ENCODE data around the gene RNASEH1. TPM values are rescaled to one million over a fixed set of nuclear protein-coding genes. Genes with fewer than 3 reads are reported as not detected.

Gene RNASEH1
- total and polyA plus RNA-seq, 2 of the 4 experiments (the other 2 are of a cell fraction), result 23.5 to 23.7 TPM

- Histone ChIP-seq H3K23ac (ENCODE audit: low read depth, low read length) (peak within 1 kb of the TSS; percentile 78), H3K4me2 (ENCODE audit: low read depth, low read length) (peak within 1 kb of the TSS; percentile 98), H3K27me3 (ENCODE audit: control insufficient read depth, insufficient read depth, low read length) (no peaks in the 10 kb centered on the region), H3K9ac (ENCODE audit: low read depth, low read length) (peak within 1 kb of the TSS; percentile 95), H3K9me1 (ENCODE audit: insufficient read depth, low read length) (peaks cover 13% of the 10 kb centered on the region), H3K9me3 (ENCODE audit: control insufficient read depth, insufficient read depth, low read length) (no peaks in the 10 kb centered on the region), H2AK5ac (ENCODE audit: low read depth, low read length) (peak within 1 kb of the TSS; percentile 91; the same call in 1 of the 2 replicates), H3K18ac (ENCODE audit: low read depth, low read length) (peak within 1 kb of the TSS; percentile 73), H4K8ac (ENCODE audit: low read depth in 2 of 2, low read length in 2 of 2) (peak within 1 kb of the TSS; percentile 92 to 95; a peak in 3 of 4 replicates), H2BK5ac (ENCODE audit: low read depth, low read length, poor library complexity, severe bottlenecking) (peak within 1 kb of the TSS; percentile 83), H4K91ac (ENCODE audit: insufficient read depth, low read depth, low read length) (peak within 1 kb of the TSS; percentile 80), H3K4ac (ENCODE audit: low read depth, low read length) (peak within 1 kb of the TSS; percentile 86), H2BK15ac (ENCODE audit: low read depth, low read length) (no peak within 1 kb of the TSS), H3K56ac (ENCODE audit: extremely low read depth, insufficient read depth, low read length) (peak within 1 kb of the TSS; percentile 78; the same call in 1 of the 2 replicates), H3K4me1 (ENCODE audit: control insufficient read depth, insufficient read depth, low read length) (peaks cover 11% of the 10 kb centered on the region), H4K20me1 (ENCODE audit: insufficient read depth, low read length) (no peaks in the 10 kb centered on the region), H3K27ac (ENCODE audit: insufficient read depth, low read length) (peak within 1 kb of the TSS; percentile 83), H4K5ac (ENCODE audit: low read depth, low read length) (peak within 1 kb of the TSS; percentile 53; the same call in 1 of the 2 replicates), H2AFZ (replicated peaks; ENCODE audit: low read length, poor library complexity) (peak within 1 kb of the TSS; percentile 95), H2AK9ac (replicated peaks; ENCODE audit: low read depth, low read length, poor library complexity) (peak within 1 kb of the TSS; percentile 82), H3K36me3 (ENCODE audit: control insufficient read depth, insufficient read depth, low read length) (peaks cover 2% of the 10 kb centered on the region; the same call in 1 of the 2 replicates), H3K79me1 (ENCODE audit: low read depth in 1 of 2, low read length in 2 of 2) (peaks cover 26 to 34% of the 10 kb centered on the region in 2 experiments), H3K14ac (replicated peaks; ENCODE audit: low read depth, low read length) (peak within 1 kb of the TSS; percentile 95), H3K4me3 (ENCODE audit: insufficient read depth, low read depth, low read length) (peak within 1 kb of the TSS; percentile 79), H2BK20ac (ENCODE audit: low read depth, low read length) (no peak within 1 kb of the TSS), H2BK120ac (ENCODE audit: low read depth, low read length) (peak within 1 kb of the TSS; percentile 26; the same call in 1 of the 2 replicates)
- TF ChIP-seq RAD21 (IDR thresholded peaks at IDR 0.05; ENCODE audit: low read length) (no peak), BHLHE40 (IDR thresholded peaks at IDR 0.05; ENCODE audit: low read depth, low read length) (peak; percentile 74), CTCF (conservative IDR thresholded peaks at IDR 0.05; ENCODE audit: low read depth, low read length) (no peak), MAFK (IDR thresholded peaks at IDR 0.05; ENCODE audit: low read depth, low read length) (peak; percentile 63; the same call in 1 of the 2 replicates), MXI1 (IDR thresholded peaks at IDR 0.05; ENCODE audit: borderline replicate concordance, low read depth, low read length) (peak; percentile 52; the same call in 1 of the 2 replicates), USF2 (IDR thresholded peaks at IDR 0.05; ENCODE audit: low read depth, low read length) (no peak; the same call in 1 of the 2 replicates), RCOR1 (IDR thresholded peaks at IDR 0.05; ENCODE audit: insufficient replicate concordance, low read length) (no peak), POLR2A (IDR thresholded peaks at IDR 0.05; ENCODE audit: low read depth, low read length) (peak; percentile 80)
- TF ChIP-seq, protein P1, sequence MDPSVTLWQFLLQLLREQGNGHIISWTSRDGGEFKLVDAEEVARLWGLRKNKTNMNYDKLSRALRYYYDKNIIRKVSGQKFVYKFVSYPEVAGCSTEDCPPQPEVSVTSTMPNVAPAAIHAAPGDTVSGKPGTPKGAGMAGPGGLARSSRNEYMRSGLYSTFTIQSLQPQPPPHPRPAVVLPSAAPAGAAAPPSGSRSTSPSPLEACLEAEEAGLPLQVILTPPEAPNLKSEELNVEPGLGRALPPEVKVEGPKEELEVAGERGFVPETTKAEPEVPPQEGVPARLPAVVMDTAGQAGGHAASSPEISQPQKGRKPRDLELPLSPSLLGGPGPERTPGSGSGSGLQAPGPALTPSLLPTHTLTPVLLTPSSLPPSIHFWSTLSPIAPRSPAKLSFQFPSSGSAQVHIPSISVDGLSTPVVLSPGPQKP (IDR thresholded peaks at IDR 0.05; ENCODE audit: borderline replicate concordance, low read depth, low read length), result no peak
- intact Hi-C loops (cut with micrococcal nuclease), result no loop called here
- ChIA-PET POLR2A (ENCODE audit: unreplicated experiment) (interaction anchor here (0.6 kb wide), 2 partner anchors 17 to 1036 kb away, joined by 3 read pairs; no protein-coding TSS in a partner anchor), CTCF (interaction anchor here (0.9 kb wide), 1 partner anchor 82 kb away, joined by 3 read pairs; no protein-coding TSS in a partner anchor)
- in situ Hi-C loops (cut with MboI; ENCODE audit: low sequenced_read_pairs), result no loop called here
- dilution Hi-C loops (cut with HindIII; ENCODE audit: low sequenced_read_pairs, unreplicated experiment), result no loop called here
- 0% methylated on average over 33 of the region's 76 CpGs; no CpG with 5 or more reads in 1 of the 2 experiments for WGBS, 2 experiments (ENCODE audit: extremely low coverage in 2 of 2, insufficient read length in 1 of 2)
- ATAC-seq (ENCODE audit: low read depth) (peak; percentile 82), DNase-seq (peak; percentile 65)
- BruUV-seq (replicated peaks), result no TSS peak
These were observed 38.6 kb downstream of the RNASEH1 start, which contains the start of gene ADI1 for GRCh38 chr2:3519255-3520205. ADI1 (minus strand) TSS chr2:3519531; CDS start chr2:3519487, 44 bp downstream.
